ENCODE results near the gene TAF11. TPM values are rescaled to one million over a fixed set of nuclear protein-coding genes. Genes with fewer than 3 reads are reported as not detected.
"Not testable (repeated sequence)": the region's sequence is repeated elsewhere in the genome, so short reads cannot be mapped to it uniquely, and the experiment has no call there.

TAF11 gene, protein sequence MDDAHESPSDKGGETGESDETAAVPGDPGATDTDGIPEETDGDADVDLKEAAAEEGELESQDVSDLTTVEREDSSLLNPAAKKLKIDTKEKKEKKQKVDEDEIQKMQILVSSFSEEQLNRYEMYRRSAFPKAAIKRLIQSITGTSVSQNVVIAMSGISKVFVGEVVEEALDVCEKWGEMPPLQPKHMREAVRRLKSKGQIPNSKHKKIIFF
- total RNA-seq (10 to 100 TPM; 16.3 to 22.1 (median 17.6) TPM), polyA plus RNA-seq (10 to 100 TPM; 24.9 to 50.2 TPM)
- long read RNA-seq, donor 1, transcript TAF11-201 (5 exons, 1,580 nt) = major isoform, 17 of 21 reads
- long read RNA-seq, donor 1, partial matches to known transcripts = 4 of 21 reads
- long read RNA-seq, donor 1, other reads (novel, unspliced or antisense) = 0 of 21 reads
- long read RNA-seq, donor 2, transcript TAF11-201 (5 exons, 1,580 nt) = major isoform, 19 of 20 reads
- long read RNA-seq, donor 2, partial matches to known transcripts = 1 of 20 reads
- long read RNA-seq, donor 2, other reads (novel, unspliced or antisense) = 0 of 20 reads
- long read RNA-seq, donor 3, transcript TAF11-201 (5 exons, 1,580 nt) = major isoform, 32 of 37 reads
- long read RNA-seq, donor 3, partial matches to known transcripts = 2 of 37 reads
- long read RNA-seq, donor 3, other reads (novel, unspliced or antisense) = 1 of 37 reads

DNA sequence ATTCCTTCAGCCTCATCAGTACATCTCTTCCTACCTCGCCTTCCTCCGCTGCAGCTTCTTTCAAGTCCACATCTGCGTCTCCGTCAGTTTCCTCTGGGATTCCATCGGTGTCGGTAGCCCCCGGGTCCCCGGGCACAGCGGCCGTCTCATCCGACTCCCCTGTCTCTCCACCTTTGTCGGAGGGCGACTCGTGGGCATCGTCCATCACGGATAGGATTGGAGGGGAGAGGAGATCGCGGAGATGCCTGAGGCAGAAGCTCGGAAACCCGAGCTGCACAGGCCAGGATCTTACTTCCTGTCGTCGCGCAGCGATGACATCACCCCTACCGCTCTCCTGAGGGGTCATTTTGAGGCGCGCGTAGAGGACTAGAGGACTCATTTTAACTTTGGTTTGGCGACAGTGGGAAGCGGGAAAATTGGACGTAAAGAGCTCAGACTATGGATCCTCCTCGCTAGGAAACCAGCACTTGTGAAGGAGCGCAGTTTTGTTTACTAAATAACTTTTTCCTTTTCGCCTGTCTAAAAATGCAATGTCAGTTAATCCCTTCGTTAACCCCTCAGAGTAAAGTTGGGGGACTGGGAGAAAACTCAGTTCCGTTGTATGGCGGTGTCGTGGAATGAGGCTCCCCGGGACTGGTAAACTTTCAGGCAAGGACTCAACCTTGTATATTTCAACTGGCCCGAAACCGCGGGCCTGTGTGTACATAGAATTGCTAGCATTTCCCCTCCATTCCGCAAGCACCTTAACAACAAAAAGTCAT is at the start of gene TAF11:
TAF11 (minus strand) TSS at position 290 of the 761 bp plus-strand sequence; CDS start at position 205, 85 bp downstream.
- ATAC-seq (peak; percentile 92 to 98 (median 94)), DNase-seq (peak; percentile 92 to 95)
- 0% methylated on average over 43 of the region's 43 CpGs for WGBS, 2 donors
- intact Hi-C loops (cut with DNase I) = loop anchor here in 5 of 10 donors (1.0 to 10.0 kb wide), 9 partner anchors 69 to 257 kb away; partner anchors contain the start of genes SNRPC (in 2 of the 5), TCP11 (in 2 of the 5) and BLTP3A (in 1 of the 5)
- peak within 1 kb of the TSS; percentile 62 to 93 (median 87) for H3K27ac ChIP-seq
- peaks cover 0 to 30% (median 0%) of the 10 kb centered on the region in 9 donors for H3K36me3 ChIP-seq
- TF ChIP-seq, protein P1, sequence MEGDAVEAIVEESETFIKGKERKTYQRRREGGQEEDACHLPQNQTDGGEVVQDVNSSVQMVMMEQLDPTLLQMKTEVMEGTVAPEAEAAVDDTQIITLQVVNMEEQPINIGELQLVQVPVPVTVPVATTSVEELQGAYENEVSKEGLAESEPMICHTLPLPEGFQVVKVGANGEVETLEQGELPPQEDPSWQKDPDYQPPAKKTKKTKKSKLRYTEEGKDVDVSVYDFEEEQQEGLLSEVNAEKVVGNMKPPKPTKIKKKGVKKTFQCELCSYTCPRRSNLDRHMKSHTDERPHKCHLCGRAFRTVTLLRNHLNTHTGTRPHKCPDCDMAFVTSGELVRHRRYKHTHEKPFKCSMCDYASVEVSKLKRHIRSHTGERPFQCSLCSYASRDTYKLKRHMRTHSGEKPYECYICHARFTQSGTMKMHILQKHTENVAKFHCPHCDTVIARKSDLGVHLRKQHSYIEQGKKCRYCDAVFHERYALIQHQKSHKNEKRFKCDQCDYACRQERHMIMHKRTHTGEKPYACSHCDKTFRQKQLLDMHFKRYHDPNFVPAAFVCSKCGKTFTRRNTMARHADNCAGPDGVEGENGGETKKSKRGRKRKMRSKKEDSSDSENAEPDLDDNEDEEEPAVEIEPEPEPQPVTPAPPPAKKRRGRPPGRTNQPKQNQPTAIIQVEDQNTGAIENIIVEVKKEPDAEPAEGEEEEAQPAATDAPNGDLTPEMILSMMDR (IDR thresholded peaks at IDR 0.05) = no peak
- no peaks in the 10 kb centered on the region for H3K27me3 ChIP-seq
- peaks cover 8 to 57% (median 35%) of the 10 kb centered on the region in 9 donors for H3K4me1 ChIP-seq
- peaks cover 0 to 5% (median 0%) of the 10 kb centered on the region in 11 donors for H3K9me3 ChIP-seq
- peak within 1 kb of the TSS; percentile 62 to 92 (median 78) for H3K4me3 ChIP-seq

DNA sequence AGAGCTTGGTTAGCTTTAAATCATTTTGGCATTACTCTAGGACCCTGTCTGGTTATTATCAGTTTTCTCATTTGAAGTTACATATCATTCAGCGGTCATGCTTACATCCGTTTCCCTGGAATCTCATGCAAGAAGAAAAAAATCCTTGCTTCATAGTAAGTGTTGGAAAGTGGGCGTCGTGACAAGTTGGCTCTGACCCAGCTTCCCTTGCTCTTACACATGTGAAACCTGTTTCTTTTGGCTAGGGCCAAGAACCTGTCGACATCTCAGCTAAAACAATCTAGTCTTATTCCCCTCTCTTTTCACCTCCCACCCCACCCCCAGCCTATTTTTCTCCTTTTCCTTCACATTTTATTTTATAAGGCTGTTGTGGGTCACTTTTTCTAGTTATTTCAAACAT is 46.7 kb upstream of the TAF11 start:
- peak overlapping the region in 7 of 10 donors; percentile 0 to 48 (median 26) for H3K27ac ChIP-seq
- H3K27me3 ChIP-seq = no peaks in the 10 kb centered on the region
- DNase-seq = peak; percentile 86 to 89
- no peak overlapping the region for H3K4me3 ChIP-seq
- TF ChIP-seq, protein P1 (IDR thresholded peaks at IDR 0.05) = no peak
- peaks cover 8 to 57% (median 48%) of the 10 kb centered on the region in 9 donors for H3K4me1 ChIP-seq
- H3K36me3 ChIP-seq = no peaks in the 10 kb centered on the region
- 6 to 11% methylated on average over 5 of the region's 5 CpGs for WGBS, 2 donors
- ATAC-seq = peak; percentile 77 to 90 (median 80)
- H3K9me3 ChIP-seq = no peaks in the 10 kb centered on the region
- intact Hi-C loops (cut with DNase I) = loop anchor here in 2 of 10 donors (2.0 to 5.0 kb wide), 2 partner anchors 30 to 37 kb away; no protein-coding TSS in a partner anchor

DNA sequence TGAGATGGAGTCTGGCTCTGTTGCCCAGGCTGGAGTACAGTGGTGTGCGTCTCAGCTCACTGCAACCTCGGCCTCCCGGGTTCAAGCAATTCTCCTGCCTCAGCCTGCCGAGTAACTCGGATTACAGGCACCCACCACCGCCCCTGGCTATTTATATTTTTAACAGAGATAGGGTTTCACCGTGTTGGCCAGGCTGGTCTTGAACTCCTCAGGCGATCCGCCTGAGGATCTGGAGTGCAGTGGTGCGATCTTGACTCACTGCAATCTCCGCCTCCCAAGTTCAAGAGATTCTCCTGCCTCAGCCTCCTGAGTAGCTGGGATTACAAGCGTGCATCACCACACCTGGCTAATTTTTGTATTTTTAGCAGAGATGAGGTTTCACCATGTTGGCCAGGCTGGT is 44.4 kb upstream of the TAF11 start:
- not testable (repeated sequence) for H3K4me3 ChIP-seq, H3K27ac ChIP-seq, H3K27me3 ChIP-seq, DNase-seq, ATAC-seq, H3K9me3 ChIP-seq, H3K36me3 ChIP-seq
- WGBS, 2 donors = 85 to 93% methylated on average over 12 of the region's 12 CpGs
- peaks cover 0 to 54% (median 42%) of the 10 kb centered on the region in 9 donors for H3K4me1 ChIP-seq
- intact Hi-C loops (cut with DNase I) = loop anchor here in 1 of 10 donors (5.0 kb wide), 1 partner anchor 35 kb away; no protein-coding TSS in a partner anchor

DNA sequence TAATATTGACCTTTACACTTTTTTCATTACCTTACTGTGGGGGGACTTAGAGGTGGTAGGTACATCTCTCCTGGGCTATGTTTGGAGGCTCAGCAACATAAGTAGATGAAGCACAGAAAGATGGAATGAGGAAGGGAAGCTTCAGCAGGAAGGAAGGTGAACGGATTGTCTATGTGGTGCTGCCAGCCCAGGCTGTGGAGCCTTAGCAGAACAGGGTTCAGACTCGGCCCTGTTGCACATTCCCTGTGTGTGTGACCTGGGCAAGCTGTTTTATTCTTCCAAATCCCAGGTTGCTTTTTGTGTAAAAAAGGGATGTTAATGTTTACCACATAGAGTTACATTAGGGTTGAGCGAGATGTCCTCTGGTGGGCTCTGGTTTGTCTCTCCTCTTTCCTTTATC is 42.4 kb upstream of the TAF11 start:
- TF ChIP-seq, protein P1 (IDR thresholded peaks at IDR 0.05) = no peak
- ATAC-seq (no peak), DNase-seq (no peak)
- H3K4me3 ChIP-seq = no peak overlapping the region
- no peak overlapping the region for H3K27ac ChIP-seq
- peaks cover 0 to 46% (median 35%) of the 10 kb centered on the region in 9 donors for H3K4me1 ChIP-seq
- WGBS, 2 donors = 66 to 73% methylated on average over 3 of the region's 3 CpGs
- no peaks in the 10 kb centered on the region for H3K27me3 ChIP-seq
- no peaks in the 10 kb centered on the region for H3K36me3 ChIP-seq
- intact Hi-C loops (cut with DNase I) = loop anchor here in 1 of 10 donors (5.0 kb wide), 1 partner anchor 33 kb away; no protein-coding TSS in a partner anchor
- no peaks in the 10 kb centered on the region for H3K9me3 ChIP-seq
